ENCODE measurements around the gene STX8.

STX8 gene

GRCh38 chr17:9237661-9238301 lies 337.8 kb downstream of the STX8 start:
- TF ChIP-seq ZNF585B (tag by site-specific recombination; IDR thresholded peaks at IDR 0.05): no peak
- no peak for TF ChIP-seq ZSCAN16 (tag by site-specific recombination; IDR thresholded peaks at IDR 0.05)
- no peak for TF ChIP-seq ZNF324 (tag by site-specific recombination; IDR thresholded peaks at IDR 0.05)
- no peak for TF ChIP-seq KLF17 (tag by site-specific recombination; IDR thresholded peaks at IDR 0.05)
- TF ChIP-seq YY1 (tag by site-specific recombination; IDR thresholded peaks at IDR 0.05): no peak
- no peak for TF ChIP-seq ZBTB26 (tag by site-specific recombination; optimal IDR thresholded peaks at IDR 0.05)
- TF ChIP-seq, protein P1, sequence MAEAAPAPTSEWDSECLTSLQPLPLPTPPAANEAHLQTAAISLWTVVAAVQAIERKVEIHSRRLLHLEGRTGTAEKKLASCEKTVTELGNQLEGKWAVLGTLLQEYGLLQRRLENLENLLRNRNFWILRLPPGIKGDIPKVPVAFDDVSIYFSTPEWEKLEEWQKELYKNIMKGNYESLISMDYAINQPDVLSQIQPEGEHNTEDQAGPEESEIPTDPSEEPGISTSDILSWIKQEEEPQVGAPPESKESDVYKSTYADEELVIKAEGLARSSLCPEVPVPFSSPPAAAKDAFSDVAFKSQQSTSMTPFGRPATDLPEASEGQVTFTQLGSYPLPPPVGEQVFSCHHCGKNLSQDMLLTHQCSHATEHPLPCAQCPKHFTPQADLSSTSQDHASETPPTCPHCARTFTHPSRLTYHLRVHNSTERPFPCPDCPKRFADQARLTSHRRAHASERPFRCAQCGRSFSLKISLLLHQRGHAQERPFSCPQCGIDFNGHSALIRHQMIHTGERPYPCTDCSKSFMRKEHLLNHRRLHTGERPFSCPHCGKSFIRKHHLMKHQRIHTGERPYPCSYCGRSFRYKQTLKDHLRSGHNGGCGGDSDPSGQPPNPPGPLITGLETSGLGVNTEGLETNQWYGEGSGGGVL (tag by site-specific recombination; IDR thresholded peaks at IDR 0.05): no peak
- no peak for TF ChIP-seq ZBTB17 (tag by site-specific recombination; IDR thresholded peaks at IDR 0.05)
- H3K9me3 ChIP-seq (ENCODE audit: control insufficient read depth, insufficient read depth, low read depth, low read length): no peaks in the 10 kb centered on the region
- ChIA-PET POLR2A (no interaction called here), CTCF (interaction anchor here (0.6 kb wide), 1 partner anchor 164 kb away, joined by 3 read pairs; no protein-coding TSS in a partner anchor)
- no peak overlapping the region for H3K4me3 ChIP-seq (ENCODE audit: low read depth, low read length)
- no peaks in the 10 kb centered on the region for H3K36me3 ChIP-seq (ENCODE audit: control insufficient read depth in 2 of 2, insufficient read depth in 1 of 2, low read length in 2 of 2)
- H3K4me1 ChIP-seq (ENCODE audit: control insufficient read depth, insufficient read depth, low read length): peaks cover 17% of the 10 kb centered on the region
- no peak overlapping the region for H3K27ac ChIP-seq (ENCODE audit: extremely low read depth, low read depth, low read length)

GRCh38 chr17:9237053-9237410 lies 338.6 kb downstream of the STX8 start:
- ChIA-PET POLR2A (no interaction called here), CTCF (interaction anchor here (0.6 to 0.7 kb wide), 2 partner anchors 13 to 234 kb away, joined by 3 read pairs; no protein-coding TSS in a partner anchor)
- peaks cover 17% of the 10 kb centered on the region for H3K4me1 ChIP-seq (ENCODE audit: control insufficient read depth, insufficient read depth, low read length)
- H3K9me3 ChIP-seq (ENCODE audit: control insufficient read depth, insufficient read depth, low read depth, low read length): no peaks in the 10 kb centered on the region
- no peak overlapping the region for H3K4me3 ChIP-seq (ENCODE audit: low read depth, low read length)
- no peaks in the 10 kb centered on the region for H3K36me3 ChIP-seq (ENCODE audit: control insufficient read depth in 2 of 2, insufficient read depth in 1 of 2, low read length in 2 of 2)
- peak; percentile 96 for TF ChIP-seq ZNF548 (tag by site-specific recombination; IDR thresholded peaks at IDR 0.05)
- no peak for TF ChIP-seq SETDB1 (IDR thresholded peaks at IDR 0.05; ENCODE audit: insufficient read length, low read length)
- no peak for TF ChIP-seq RBAK (tag by site-specific recombination; IDR thresholded peaks at IDR 0.05)
- H3K27ac ChIP-seq (ENCODE audit: extremely low read depth, low read depth, low read length): no peak overlapping the region

- Histone ChIP-seq H3K36me3 (ENCODE audit: control insufficient read depth in 2 of 2, insufficient read depth in 1 of 2, low read length in 2 of 2) (no peaks in the 10 kb centered on the region), H3K9me3 (ENCODE audit: control insufficient read depth, insufficient read depth, low read depth, low read length) (no peaks in the 10 kb centered on the region), H3K4me3 (ENCODE audit: low read depth, low read length) (no peak overlapping the region), H3K4me1 (ENCODE audit: control insufficient read depth, insufficient read depth, low read length) (peaks cover 17% of the 10 kb centered on the region), H3K27ac (ENCODE audit: extremely low read depth, low read depth, low read length) (no peak overlapping the region)
- peak; percentile 17; the same call in 1 of the 2 replicates for TF ChIP-seq GLIS1 (tag by site-specific recombination; IDR thresholded peaks at IDR 0.05)
- TF ChIP-seq, protein P2, sequence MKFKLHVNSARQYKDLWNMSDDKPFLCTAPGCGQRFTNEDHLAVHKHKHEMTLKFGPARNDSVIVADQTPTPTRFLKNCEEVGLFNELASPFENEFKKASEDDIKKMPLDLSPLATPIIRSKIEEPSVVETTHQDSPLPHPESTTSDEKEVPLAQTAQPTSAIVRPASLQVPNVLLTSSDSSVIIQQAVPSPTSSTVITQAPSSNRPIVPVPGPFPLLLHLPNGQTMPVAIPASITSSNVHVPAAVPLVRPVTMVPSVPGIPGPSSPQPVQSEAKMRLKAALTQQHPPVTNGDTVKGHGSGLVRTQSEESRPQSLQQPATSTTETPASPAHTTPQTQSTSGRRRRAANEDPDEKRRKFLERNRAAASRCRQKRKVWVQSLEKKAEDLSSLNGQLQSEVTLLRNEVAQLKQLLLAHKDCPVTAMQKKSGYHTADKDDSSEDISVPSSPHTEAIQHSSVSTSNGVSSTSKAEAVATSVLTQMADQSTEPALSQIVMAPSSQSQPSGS (tag by site-specific recombination; IDR thresholded peaks at IDR 0.05; ENCODE audit: low read depth): no peak
- TF ChIP-seq ZNF670 (tag by site-specific recombination; IDR thresholded peaks at IDR 0.05; ENCODE audit: low read depth): no peak
- ChIA-PET CTCF (interaction anchor here (0.6 to 0.7 kb wide), 2 partner anchors 14 to 233 kb away, joined by 3 read pairs; no protein-coding TSS in a partner anchor), POLR2A (no interaction called here)
Observed at GRCh38 chr17:9236286-9237052, 339.2 kb downstream of the STX8 start.

Measured in HEK293 (cell line).